GM12874 (cell line): ENCODE results near the gene RAMP1.

ENCODE experiments used
- TF ChIP-seq, protein P1 (sequence below): IDR thresholded peaks from 2 replicates; pipeline ENCODE4 v1.5.1; 2011; ENCODE audit warnings: low read depth, mild to moderate bottlenecking, control low read depth, low read length, moderate library complexity; ENCODE audit not compliant: insufficient read depth

The RAMP1 gene

DNA sequence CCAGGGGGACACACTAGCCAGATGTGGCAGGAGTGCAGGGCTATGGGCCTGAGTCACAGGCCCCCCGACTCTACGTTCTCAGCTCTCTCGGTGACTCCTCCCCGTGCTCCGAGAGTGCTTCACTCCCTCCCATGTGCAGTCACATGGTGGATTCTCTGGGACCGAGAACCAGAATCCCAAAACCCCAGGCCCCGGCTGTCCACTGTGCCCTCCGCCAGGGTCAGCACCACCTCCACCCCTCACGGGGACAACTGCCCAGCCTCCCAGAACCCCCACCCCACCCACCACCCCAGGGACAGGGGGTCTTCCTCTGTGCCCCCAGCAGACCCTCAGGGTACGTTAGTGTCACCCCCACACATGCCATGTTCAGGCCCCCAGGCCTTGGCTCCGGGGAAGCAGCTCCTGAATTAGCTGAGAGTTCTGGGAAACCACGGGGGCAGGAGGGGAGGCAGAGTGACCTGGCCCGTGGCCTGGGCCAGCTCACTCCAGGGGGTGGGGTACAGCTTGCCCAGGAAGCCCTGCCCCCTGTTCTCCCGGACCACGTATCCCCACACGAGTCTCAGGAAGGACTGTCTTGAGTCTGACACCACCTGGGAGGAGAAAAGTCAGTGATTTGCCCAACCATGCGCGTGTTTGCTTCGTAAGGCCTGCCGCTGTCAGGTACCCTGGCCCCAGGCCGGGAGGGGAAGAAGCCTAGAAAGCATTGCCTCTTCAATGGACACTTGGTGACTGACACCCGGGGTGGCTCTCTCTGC lies 4.4 kb downstream of the RAMP1 start:
- TF ChIP-seq, protein P1, sequence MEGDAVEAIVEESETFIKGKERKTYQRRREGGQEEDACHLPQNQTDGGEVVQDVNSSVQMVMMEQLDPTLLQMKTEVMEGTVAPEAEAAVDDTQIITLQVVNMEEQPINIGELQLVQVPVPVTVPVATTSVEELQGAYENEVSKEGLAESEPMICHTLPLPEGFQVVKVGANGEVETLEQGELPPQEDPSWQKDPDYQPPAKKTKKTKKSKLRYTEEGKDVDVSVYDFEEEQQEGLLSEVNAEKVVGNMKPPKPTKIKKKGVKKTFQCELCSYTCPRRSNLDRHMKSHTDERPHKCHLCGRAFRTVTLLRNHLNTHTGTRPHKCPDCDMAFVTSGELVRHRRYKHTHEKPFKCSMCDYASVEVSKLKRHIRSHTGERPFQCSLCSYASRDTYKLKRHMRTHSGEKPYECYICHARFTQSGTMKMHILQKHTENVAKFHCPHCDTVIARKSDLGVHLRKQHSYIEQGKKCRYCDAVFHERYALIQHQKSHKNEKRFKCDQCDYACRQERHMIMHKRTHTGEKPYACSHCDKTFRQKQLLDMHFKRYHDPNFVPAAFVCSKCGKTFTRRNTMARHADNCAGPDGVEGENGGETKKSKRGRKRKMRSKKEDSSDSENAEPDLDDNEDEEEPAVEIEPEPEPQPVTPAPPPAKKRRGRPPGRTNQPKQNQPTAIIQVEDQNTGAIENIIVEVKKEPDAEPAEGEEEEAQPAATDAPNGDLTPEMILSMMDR: no peak

DNA sequence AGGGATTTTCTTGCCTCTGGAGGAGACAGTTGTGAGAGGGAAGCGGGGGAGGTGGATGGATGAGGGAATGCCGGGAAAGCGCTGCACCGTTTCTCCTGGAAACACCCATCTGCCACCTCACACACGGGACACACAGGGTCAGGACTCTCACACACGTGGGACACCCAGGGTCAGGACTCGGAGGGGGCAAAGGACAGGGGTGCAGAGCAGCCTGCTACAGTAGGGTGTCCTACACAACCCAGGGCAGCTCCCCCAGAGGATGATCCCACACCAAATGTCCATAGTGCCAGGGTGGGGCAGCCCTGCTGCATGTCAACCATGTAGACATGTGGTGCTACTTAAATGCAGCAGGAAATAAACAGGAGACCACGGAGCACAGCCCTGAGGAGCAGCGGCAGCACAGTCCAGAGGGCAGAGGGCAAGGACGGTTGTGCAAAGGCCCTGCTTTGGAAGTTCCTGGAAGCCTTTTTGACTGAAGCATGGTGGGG lies 5.1 kb downstream of the RAMP1 start:
- TF ChIP-seq, protein P1: no peak

DNA sequence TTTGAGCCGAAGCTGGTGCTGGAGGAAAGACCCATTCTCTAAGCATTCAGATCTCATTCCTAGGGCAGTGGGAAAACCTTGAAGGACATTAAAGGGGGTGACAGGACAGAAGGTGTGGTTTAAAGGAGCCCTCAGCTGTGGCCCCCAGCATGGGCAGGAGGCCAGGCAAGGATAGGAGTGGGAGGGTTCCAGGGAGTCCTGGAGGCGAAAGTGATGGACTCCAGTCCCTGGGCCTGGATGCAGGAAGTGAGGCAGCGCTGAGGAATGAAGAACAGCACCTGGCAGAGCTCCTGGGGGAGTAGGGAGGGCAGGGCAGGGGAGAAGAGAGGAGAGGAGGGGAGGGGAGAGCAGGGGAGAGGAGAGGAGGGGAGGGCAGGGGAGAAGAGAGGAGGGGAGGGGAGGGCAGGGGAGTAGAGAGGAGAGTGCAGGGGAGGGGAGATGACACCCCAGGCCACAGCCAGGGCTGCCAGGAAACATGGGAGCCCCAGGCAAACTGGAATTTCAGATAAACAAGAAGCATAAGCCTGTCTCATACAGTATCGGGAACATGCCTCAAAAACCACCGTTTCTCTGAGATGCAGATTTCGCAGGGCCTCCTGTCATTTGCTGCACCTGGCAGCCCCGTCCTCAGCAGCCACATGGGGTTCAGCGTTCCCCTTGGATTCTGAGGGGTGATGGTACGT lies 5.7 kb downstream of the RAMP1 start:
- TF ChIP-seq, protein P1: no peak

DNA sequence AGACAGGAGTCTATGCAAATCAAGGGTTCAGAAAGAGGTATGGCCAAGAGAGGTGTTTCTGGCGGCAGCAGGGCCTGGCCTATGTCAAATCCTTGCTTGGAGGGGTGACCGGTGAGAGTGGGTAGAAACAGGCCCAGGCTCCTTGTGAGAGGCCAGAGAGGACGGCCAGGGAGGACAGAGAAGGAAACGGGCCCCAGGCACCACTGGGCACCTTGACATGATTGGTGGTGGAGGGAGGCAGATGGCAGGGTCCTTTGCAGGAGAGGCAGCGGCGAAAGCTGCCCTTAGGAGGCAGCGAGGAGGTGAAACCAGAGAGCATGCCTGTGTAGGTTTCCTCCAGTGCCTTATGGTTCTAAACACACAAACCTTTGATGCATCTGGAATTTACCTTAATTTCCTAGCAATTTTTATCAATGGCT lies 6.2 kb downstream of the RAMP1 start:
- TF ChIP-seq, protein P1: no peak

DNA sequence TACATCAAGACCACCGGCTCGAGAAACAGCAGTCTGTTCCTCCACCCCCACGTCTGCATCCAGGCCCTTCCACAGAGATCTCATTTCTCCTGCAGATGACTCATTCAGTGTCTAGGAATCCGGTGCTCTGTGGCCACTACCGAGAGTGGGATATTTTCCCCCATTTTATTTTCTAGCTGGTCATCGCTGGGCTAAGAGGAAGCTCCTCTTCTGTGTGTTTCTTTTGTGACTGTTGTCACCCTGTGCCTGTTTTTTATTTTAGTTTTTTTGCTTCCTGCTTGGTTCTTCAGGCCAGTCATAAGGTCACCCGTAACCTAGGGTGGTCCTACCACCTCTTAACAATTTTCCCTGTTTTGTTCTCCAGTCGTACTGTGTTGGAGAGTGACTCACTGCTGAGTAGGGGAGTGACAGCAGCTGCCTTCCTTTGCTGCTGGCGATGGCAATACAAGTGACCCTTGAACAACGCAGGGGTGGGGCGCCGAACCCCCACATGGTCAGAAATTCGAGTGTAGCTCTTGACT lies 6.7 kb downstream of the RAMP1 start:
- TF ChIP-seq, protein P1: no peak

DNA sequence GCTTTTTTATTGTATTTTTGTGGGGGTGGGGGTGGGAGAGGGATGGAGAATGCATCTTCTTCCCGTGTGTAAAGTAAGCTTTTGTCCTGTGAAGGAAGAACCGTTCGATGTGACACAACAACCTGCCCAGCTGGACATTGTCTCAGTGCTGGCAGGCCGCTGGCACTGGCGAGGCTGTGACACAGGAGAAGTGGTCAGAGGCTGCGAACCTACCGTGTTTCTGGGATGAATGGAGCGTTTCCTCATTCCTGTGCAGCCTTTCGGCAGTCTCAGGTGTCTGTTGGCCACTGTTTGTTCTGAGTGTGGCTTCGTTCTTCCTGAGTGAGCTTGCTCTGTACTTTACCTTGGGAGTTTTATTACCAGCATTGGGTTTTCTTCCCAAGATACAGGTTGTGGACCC lies 8.0 kb downstream of the RAMP1 start:
- TF ChIP-seq, protein P1: no peak

DNA sequence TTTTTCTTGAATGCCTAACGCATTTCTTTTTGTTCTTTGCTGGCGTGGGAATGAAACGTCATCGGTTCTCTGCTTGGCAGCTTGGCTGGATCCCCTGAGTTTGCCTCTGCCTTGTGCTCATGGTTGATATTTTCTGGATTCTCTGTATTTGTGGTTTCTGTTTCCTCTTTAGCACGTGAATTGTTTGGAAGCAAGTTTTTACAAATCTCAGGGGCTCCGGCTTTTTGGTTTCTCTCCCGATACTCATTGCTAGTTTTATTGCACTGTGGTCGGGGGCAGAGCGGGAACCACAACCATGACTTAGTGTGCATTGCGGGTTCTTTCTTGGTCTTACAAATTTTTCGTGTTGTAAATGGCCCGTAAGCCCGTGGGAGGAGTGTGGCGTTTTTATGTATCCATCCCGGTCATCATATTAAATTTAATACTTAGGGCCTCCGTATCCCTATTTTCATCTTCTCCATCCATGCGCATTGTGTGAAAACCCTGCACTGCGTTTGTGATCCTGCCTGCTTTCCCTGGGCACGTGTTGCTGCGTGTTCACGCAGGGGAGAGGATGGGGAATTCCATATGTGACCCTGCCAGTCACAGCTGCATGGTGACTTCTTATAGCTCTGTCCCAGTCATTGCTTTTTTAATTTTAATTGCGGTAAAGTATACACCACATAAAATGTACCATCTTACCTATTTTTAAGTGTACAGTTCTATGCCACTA lies 9.4 kb downstream of the RAMP1 start:
- TF ChIP-seq, protein P1: no peak
